HepG2 (cell line): ENCODE data around the gene MAD2L2. TPM values are rescaled to one million over a fixed set of nuclear protein-coding genes. Genes with fewer than 3 reads are reported as not detected.
A peak's percentile ranks its signal among the peaks of the same experiment; 100 is the strongest.

Experiments
- JDP2 ChIP-seq: sonication (generic); formaldehyde crosslinking; IDR thresholded peaks from 2 replicates; pipeline ENCODE4 v1.8.1; 2022; ENCODE audit warnings: missing genetic modification reagents, borderline replicate concordance
- SMAD3 ChIP-seq: sonication (generic); formaldehyde crosslinking; IDR thresholded peaks from 2 replicates; pipeline ENCODE4 v1.4.0; 2020; ENCODE audit warnings: missing genetic modification reagents
- SPEN ChIP-seq: sonication (generic); formaldehyde crosslinking; IDR thresholded peaks from 2 replicates; pipeline ENCODE4 v1.5.1; 2020; ENCODE audit warnings: low read depth, mild to moderate bottlenecking, missing genetic modification reagents
- TBX2 ChIP-seq: sonication (generic); formaldehyde crosslinking; IDR thresholded peaks from 2 replicates; pipeline ENCODE4 v1.5.0; 2020; ENCODE audit warnings: missing genetic modification reagents, mild to moderate bottlenecking, borderline replicate concordance
- TCF7L2 ChIP-seq: IDR thresholded peaks from 2 replicates; pipeline ENCODE4 v1.6.1; 2011; ENCODE audit warnings: mild to moderate bottlenecking, low read depth, low read length, moderate library complexity
- ZBTB20 ChIP-seq: sonication (generic); formaldehyde crosslinking; IDR thresholded peaks from 2 replicates; pipeline ENCODE4 v1.8.1; 2023; ENCODE audit warnings: missing genetic modification reagents, low read depth, mild to moderate bottlenecking, borderline replicate concordance
- ZFP36L1 ChIP-seq: sonication (generic); formaldehyde crosslinking; IDR thresholded peaks from 2 replicates; pipeline ENCODE4 v1.8.0; 2022; ENCODE audit warnings: mild to moderate bottlenecking, missing genetic modification reagents, moderate library complexity
- ZFP41 ChIP-seq: sonication (generic); formaldehyde crosslinking; IDR thresholded peaks from 2 replicates; pipeline ENCODE4 v1.4.0; 2020; ENCODE audit warnings: mild to moderate bottlenecking, missing genetic modification reagents, borderline replicate concordance
- ZFP82 ChIP-seq: sonication (generic); formaldehyde crosslinking; IDR thresholded peaks from 2 replicates; pipeline ENCODE4 v1.5.1; 2020; ENCODE audit warnings: mild to moderate bottlenecking, missing genetic modification reagents, borderline replicate concordance
- ZKSCAN5 ChIP-seq: sonication (generic); formaldehyde crosslinking; IDR thresholded peaks from 2 replicates; pipeline ENCODE4 v1.5.1; 2020; ENCODE audit warnings: mild to moderate bottlenecking, missing genetic modification reagents
- ZMYM3 ChIP-seq: sonication (generic); formaldehyde crosslinking; IDR thresholded peaks from 2 replicates; pipeline ENCODE4 v1.5.1; 2020; ENCODE audit warnings: mild to moderate bottlenecking, missing genetic modification reagents
- ZNF569 ChIP-seq: sonication (generic); formaldehyde crosslinking; IDR thresholded peaks from 2 replicates; pipeline ENCODE4 v1.5.0; 2020; ENCODE audit warnings: mild to moderate bottlenecking, missing genetic modification reagents, moderate library complexity, borderline replicate concordance
- ZNF607 ChIP-seq: sonication (generic); formaldehyde crosslinking; IDR thresholded peaks from 2 replicates; pipeline ENCODE4 v1.5.1; 2020; ENCODE audit warnings: missing genetic modification reagents, mild to moderate bottlenecking, borderline replicate concordance
- polyA plus RNA-seq, 8 experiments: library from polyadenylated mRNA; depleted of rRNA in 3 of 8; stranded (reverse) in 7 of 8; unstranded in 1 of 8; fragments of >200 nt; fragmentation: Illumina TruSeq in 4 of 8; extraction: Trizol in 4 of 8; gene quantifications; 2 replicates each; pipeline versions ENCODE4 v1.2.1 to v1.2.3, GENCODE V29; 2011 to 2016; ENCODE audit warnings: low read depth in 4 of 8, missing spikeins in 1 of 8, mixed read lengths in 1 of 8; ENCODE audit not compliant: insufficient read depth in 1 of 8
- total RNA-seq, 5 experiments: library from RNA; depleted of rRNA; stranded (reverse); fragments of >200 nt; fragmentation: Illumina TruSeq; extraction: Trizol; gene quantifications; 2 replicates each; pipeline ENCODE4 v1.2.3, GENCODE V29; 2016; ENCODE audit warnings: low read depth in 1 of 5
- TF ChIP-seq, protein P1 (sequence below): sonication (generic); formaldehyde crosslinking; IDR thresholded peaks from 2 replicates; pipeline ENCODE4 v1.4.0; 2020; ENCODE audit warnings: mild to moderate bottlenecking, missing genetic modification reagents
- TF ChIP-seq, protein P2 (sequence below): sonication (generic); formaldehyde crosslinking; IDR thresholded peaks from 2 replicates; pipeline ENCODE4 v1.8.1; 2023; ENCODE audit warnings: mild to moderate bottlenecking, moderate library complexity, missing genetic modification reagents
- TF ChIP-seq, protein P3 (sequence below): sonication (generic); formaldehyde crosslinking; IDR thresholded peaks from 2 replicates; pipeline ENCODE4 v1.5.0; 2020; ENCODE audit warnings: mild to moderate bottlenecking, missing genetic modification reagents
- TF ChIP-seq, protein P4 (sequence below): IDR thresholded peaks from 2 replicates; pipeline ENCODE4 v1.6.1; 2016; ENCODE audit warnings: low read depth
- TF ChIP-seq, protein P5 (sequence below): sonication (generic); formaldehyde crosslinking; IDR thresholded peaks from 2 replicates; pipeline ENCODE4 v1.5.0; 2020; ENCODE audit warnings: mild to moderate bottlenecking, missing genetic modification reagents

Gene MAD2L2
- total and polyA plus RNA-seq, 2 of the 13 experiments (the other 11 are each of a cell fraction or from before 2014, with no cell fraction given) = 51.8 to 53.8 TPM

DNA sequence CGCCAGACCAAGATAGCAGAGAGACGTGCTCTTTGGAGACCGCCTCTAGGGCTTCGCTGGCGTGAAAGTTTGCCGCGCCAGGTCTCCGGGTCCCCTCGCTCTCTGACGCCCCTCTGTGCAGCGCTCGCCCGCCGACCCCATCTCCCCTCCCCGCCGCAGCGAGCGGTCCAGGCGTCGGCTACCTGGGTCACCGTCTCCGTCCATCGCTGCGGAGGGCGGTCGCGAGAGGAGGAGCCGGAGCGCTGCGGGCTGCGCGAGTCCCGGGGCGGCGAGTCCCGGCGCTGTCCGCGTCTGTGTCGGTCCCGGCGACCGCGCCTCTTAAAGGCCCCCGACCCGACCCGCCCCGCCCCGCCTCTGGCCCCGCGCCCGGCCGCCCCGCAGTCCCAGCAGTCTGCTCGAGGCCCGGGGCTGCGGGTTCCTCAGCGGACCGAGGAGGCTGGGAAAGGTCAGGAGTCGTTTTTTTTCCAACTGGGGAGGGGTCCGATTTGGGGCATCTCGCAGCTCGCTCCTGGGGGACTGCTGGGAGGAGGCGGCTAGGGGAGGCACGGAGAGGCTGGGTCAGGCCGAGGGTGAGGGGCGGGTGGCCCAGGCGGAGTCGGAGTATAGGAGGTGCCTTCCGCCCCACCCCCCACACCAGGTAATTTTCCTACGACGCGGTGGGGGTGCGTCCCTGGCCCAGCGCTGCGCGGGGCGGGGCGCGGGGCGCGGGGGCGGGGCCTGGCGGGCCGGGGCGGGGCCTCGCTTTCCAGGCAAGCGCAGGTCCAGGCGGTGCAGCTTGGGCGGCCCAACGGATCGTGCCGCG is 26.6 kb downstream of the MAD2L2 start, which contains the start of the genes FBXO2 and FBXO44 (continued):
- TF ChIP-seq, protein P1, sequence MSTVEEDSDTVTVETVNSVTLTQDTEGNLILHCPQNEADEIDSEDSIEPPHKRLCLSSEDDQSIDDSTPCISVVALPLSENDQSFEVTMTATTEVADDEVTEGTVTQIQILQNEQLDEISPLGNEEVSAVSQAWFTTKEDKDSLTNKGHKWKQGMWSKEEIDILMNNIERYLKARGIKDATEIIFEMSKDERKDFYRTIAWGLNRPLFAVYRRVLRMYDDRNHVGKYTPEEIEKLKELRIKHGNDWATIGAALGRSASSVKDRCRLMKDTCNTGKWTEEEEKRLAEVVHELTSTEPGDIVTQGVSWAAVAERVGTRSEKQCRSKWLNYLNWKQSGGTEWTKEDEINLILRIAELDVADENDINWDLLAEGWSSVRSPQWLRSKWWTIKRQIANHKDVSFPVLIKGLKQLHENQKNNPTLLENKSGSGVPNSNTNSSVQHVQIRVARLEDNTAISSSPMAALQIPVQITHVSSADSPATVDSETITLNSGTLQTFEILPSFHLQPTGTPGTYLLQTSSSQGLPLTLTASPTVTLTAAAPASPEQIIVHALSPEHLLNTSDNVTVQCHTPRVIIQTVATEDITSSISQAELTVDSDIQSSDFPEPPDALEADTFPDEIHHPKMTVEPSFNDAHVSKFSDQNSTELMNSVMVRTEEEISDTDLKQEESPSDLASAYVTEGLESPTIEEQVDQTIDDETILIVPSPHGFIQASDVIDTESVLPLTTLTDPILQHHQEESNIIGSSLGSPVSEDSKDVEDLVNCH (CRISPR knock-in tag) = no peak
- TF ChIP-seq ZKSCAN5 (CRISPR knock-in tag) (no peak), SMAD3 (CRISPR knock-in tag) (no peak), ZMYM3 (CRISPR knock-in tag) (peak; percentile 71; the same call in 1 of the 2 replicates), ZNF569 (no peak), ZBTB20 (CRISPR knock-in tag) (no peak), ZFP41 (no peak), TBX2 (CRISPR knock-in tag) (peak; percentile 45; the same call in 1 of the 2 replicates), SPEN (no peak), ZFP36L1 (no peak), JDP2 (CRISPR knock-in tag) (no peak), ZFP82 (CRISPR knock-in tag) (no peak; the same call in 1 of the 2 replicates), ZNF607 (CRISPR knock-in tag) (peak; percentile 50; the same call in 1 of the 2 replicates), TCF7L2 (no peak)
- TF ChIP-seq, protein P2, sequence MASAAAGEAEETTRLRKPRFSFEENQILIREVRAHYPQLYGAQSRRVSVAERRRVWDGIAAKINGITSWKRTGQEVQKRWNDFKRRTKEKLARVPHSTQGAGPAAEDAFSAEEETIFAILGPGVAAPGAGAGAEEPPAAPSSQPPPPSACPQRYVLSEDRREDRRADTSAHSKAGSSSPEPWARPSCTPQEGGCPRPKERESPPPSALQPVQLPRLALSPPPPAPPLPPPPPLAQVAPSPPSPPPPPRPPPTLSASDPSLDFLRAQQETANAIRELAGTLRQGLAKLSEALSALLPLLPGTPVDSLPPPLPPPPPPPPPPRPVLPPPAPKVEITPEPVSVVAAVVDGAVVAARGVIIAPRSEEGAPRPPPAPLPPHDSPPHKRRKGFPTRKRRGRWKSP = peak; percentile 29; the same call in 1 of the 2 replicates
- TF ChIP-seq, protein P3, sequence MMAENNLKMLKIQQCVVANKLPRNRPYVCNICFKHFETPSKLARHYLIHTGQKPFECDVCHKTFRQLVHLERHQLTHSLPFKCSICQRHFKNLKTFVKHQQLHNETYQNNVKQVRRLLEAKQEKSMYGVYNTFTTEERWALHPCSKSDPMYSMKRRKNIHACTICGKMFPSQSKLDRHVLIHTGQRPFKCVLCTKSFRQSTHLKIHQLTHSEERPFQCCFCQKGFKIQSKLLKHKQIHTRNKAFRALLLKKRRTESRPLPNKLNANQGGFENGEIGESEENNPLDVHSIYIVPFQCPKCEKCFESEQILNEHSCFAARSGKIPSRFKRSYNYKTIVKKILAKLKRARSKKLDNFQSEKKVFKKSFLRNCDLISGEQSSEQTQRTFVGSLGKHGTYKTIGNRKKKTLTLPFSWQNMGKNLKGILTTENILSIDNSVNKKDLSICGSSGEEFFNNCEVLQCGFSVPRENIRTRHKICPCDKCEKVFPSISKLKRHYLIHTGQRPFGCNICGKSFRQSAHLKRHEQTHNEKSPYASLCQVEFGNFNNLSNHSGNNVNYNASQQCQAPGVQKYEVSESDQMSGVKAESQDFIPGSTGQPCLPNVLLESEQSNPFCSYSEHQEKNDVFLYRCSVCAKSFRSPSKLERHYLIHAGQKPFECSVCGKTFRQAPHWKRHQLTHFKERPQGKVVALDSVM (CRISPR knock-in tag) = no peak
- TF ChIP-seq, protein P4, sequence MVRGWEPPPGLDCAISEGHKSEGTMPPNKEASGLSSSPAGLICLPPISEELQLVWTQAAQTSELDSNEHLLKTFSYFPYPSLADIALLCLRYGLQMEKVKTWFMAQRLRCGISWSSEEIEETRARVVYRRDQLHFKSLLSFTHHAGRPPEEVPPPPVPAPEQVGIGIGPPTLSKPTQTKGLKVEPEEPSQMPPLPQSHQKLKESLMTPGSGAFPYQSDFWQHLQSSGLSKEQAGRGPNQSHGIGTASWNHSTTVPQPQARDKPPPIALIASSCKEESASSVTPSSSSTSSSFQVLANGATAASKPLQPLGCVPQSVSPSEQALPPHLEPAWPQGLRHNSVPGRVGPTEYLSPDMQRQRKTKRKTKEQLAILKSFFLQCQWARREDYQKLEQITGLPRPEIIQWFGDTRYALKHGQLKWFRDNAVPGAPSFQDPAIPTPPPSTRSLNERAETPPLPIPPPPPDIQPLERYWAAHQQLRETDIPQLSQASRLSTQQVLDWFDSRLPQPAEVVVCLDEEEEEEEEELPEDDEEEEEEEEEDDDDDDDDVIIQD (CRISPR knock-in tag) = no peak
- TF ChIP-seq, protein P5, sequence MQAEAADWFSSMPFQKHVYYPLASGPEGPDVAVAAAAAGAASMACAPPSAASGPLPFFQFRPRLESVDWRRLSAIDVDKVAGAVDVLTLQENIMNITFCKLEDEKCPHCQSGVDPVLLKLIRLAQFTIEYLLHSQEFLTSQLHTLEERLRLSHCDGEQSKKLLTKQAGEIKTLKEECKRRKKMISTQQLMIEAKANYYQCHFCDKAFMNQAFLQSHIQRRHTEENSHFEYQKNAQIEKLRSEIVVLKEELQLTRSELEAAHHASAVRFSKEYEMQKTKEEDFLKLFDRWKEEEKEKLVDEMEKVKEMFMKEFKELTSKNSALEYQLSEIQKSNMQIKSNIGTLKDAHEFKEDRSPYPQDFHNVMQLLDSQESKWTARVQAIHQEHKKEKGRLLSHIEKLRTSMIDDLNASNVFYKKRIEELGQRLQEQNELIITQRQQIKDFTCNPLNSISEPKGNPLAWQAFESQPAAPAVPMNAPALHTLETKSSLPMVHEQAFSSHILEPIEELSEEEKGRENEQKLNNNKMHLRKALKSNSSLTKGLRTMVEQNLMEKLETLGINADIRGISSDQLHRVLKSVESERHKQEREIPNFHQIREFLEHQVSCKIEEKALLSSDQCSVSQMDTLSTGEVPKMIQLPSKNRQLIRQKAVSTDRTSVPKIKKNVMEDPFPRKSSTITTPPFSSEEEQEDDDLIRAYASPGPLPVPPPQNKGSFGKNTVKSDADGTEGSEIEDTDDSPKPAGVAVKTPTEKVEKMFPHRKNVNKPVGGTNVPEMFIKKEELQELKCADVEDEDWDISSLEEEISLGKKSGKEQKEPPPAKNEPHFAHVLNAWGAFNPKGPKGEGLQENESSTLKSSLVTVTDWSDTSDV (CRISPR knock-in tag) = no peak
